SK-N-SH (cell line): ENCODE data around the gene CGN. TPM values are rescaled to one million over a fixed set of nuclear protein-coding genes. Genes with fewer than 3 reads are reported as not detected.

Experiments
- CTCF ChIA-PET: fragments of 300-600, 350-600 bp; formaldehyde crosslinking; extraction: SDS; loops from one replicate; lab custom pipeline; 2021; lab: Yijun Ruan, JAX
- POLR2A ChIA-PET: fragments of 350-600 bp; sonication (Branson Sonifier 250); formaldehyde crosslinking; extraction: SDS; loops from one replicate; lab custom pipeline; 2020; ENCODE audit warnings: antibody characterized with exemption, inconsistent platforms; lab: Yijun Ruan, JAX
- DNase-seq: peaks from one replicate; pipeline ENCODE4 v3.0.0; 2012
- H2AFZ ChIP-seq: fragments of 200-600 bp; sonication (generic); 2 replicates; pipeline ENCODE4 v1.8.1; 2016; ENCODE audit warnings: antibody characterized with exemption, mild to moderate bottlenecking, low read depth
- H3F3A ChIP-seq: fragments of 200-600 bp; sonication (generic); replicated peaks from 2 replicates; pipeline ENCODE3; 2016; ENCODE audit warnings: antibody characterized with exemption, mild to moderate bottlenecking; ENCODE audit not compliant: insufficient read depth
- H3K27ac ChIP-seq, 2 experiments: fragments of 200-500 bp in 1 of 2; fragments of 200-600 bp in 1 of 2; sonication (Bioruptor generic) in 1 of 2; sonication (generic), shearing (Covaris generic) in 1 of 2; 2 replicates each; pipeline versions ENCODE4 v1.5.1 to v1.6.1; 2014 to 2016; ENCODE audit warnings: low read depth in 2 of 2, inconsistent platforms in 1 of 2, low read length in 1 of 2, mild to moderate bottlenecking in 1 of 2, mixed read lengths in 1 of 2
- H3K27me3 ChIP-seq: fragments of 200-600 bp; sonication (generic), shearing (Covaris generic); 2 replicates; pipeline ENCODE4 v1.6.1; 2016; ENCODE audit warnings: mixed run types; ENCODE audit not compliant: insufficient read depth
- H3K36me3 ChIP-seq, 2 experiments: fragments of 200-500 bp in 1 of 2; fragments of 200-600 bp in 1 of 2; sonication (Bioruptor generic) in 1 of 2; sonication (generic) in 1 of 2; replicated peaks in 1 of 2; 2 replicates each; pipeline versions ENCODE3 to v1.5.1; 2014 to 2016; ENCODE audit warnings: low read length in 1 of 2, mild to moderate bottlenecking in 1 of 2; ENCODE audit not compliant: insufficient read depth in 2 of 2, control insufficient read depth in 1 of 2
- H3K4me1 ChIP-seq, 2 experiments: fragments of 200-500 bp in 1 of 2; fragments of 200-600 bp in 1 of 2; sonication (Bioruptor generic) in 1 of 2; sonication (generic), shearing (Covaris generic) in 1 of 2; 2 replicates each; pipeline versions ENCODE4 v1.5.1 to v1.6.1; 2014 to 2016; ENCODE audit warnings: low read depth in 1 of 2, low read length in 1 of 2, mixed run types in 1 of 2; ENCODE audit not compliant: insufficient read depth in 2 of 2, control insufficient read depth in 1 of 2
- H3K4me2 ChIP-seq: fragments of 200-600 bp; sonication (generic), shearing (Covaris generic); 2 replicates; pipeline ENCODE4 v1.6.1; 2017; ENCODE audit warnings: mixed run types
- H3K4me3 ChIP-seq, 2 experiments: fragments of 200-500 bp in 1 of 2; fragments of 200-600 bp in 1 of 2; sonication (Bioruptor generic) in 1 of 2; sonication (generic), shearing (Covaris generic) in 1 of 2; 2 replicates each; pipeline versions ENCODE4 v1.5.1 to v1.8.1; 2014 to 2016; ENCODE audit warnings: low read depth in 2 of 2, inconsistent platforms in 1 of 2, low read length in 1 of 2, mild to moderate bottlenecking in 1 of 2, mixed read lengths in 1 of 2, moderate library complexity in 1 of 2
- H3K79me2 ChIP-seq: fragments of 200-600 bp; sonication (generic); 2 replicates; pipeline ENCODE4 v1.8.1; 2017; ENCODE audit warnings: mild to moderate bottlenecking; ENCODE audit not compliant: insufficient read depth
- H3K9ac ChIP-seq: fragments of 200-600 bp; sonication (generic); 2 replicates; pipeline ENCODE4 v1.6.1; 2017; ENCODE audit warnings: mixed run types
- H3K9me2 ChIP-seq: fragments of 200-600 bp; sonication (generic); 2 replicates; pipeline ENCODE4 v1.6.1; 2017; ENCODE audit warnings: mixed run types
- H3K9me3 ChIP-seq: fragments of 200-600 bp; sonication (generic); 2 replicates; pipeline ENCODE4 v1.6.1; 2017; ENCODE audit warnings: mixed run types, mild to moderate bottlenecking, moderate library complexity
- H4K20me1 ChIP-seq: fragments of 200-600 bp; sonication (generic); 2 replicates; pipeline ENCODE4 v1.6.1; 2017; ENCODE audit warnings: mild to moderate bottlenecking, mixed run types; ENCODE audit not compliant: insufficient read depth
- CHD2 ChIP-seq: fragments of 150-350 bp; IDR thresholded peaks from 2 replicates; pipeline ENCODE4 v1.6.1; 2018; ENCODE audit warnings: low read length; ENCODE audit not compliant: partially characterized antibody
- ELF1 ChIP-seq: IDR thresholded peaks from 2 replicates; pipeline ENCODE4 v1.4.0; 2012
- GATA2 ChIP-seq: sonication (generic); formaldehyde crosslinking; IDR thresholded peaks from 2 replicates; pipeline ENCODE4 v1.5.0; 2020; ENCODE audit warnings: mild to moderate bottlenecking, missing genetic modification reagents
- NRF1 ChIP-seq: IDR thresholded peaks from 2 replicates; pipeline ENCODE4 v1.6.1; 2012; ENCODE audit warnings: low read depth, mild to moderate bottlenecking, low read length
- POLR2AphosphoS5 ChIP-seq: IDR thresholded peaks from 2 replicates; pipeline ENCODE4 v1.6.1; 2012; ENCODE audit warnings: low read depth, low read length
- REST ChIP-seq: IDR thresholded peaks from 2 replicates; pipeline ENCODE4 v1.6.1; 2012; ENCODE audit warnings: mild to moderate bottlenecking, low read depth, low read length, moderate library complexity
- RXRA ChIP-seq: IDR thresholded peaks from 2 replicates; pipeline ENCODE4 v1.4.0; 2012; ENCODE audit warnings: low read depth, mild to moderate bottlenecking, borderline replicate concordance
- TEAD4 ChIP-seq: IDR thresholded peaks from 2 replicates; pipeline ENCODE4 v1.4.0; 2012; ENCODE audit warnings: mild to moderate bottlenecking, borderline replicate concordance; ENCODE audit not compliant: insufficient read depth
- WGBS: methylation state at CpG from one replicate; pipeline ENCODE4 v1.1.6; 2017; ENCODE audit warnings: low lambda C conversion rate; 5-methylcytosine and 5-hydroxymethylcytosine counted together
- polyA plus RNA-seq, 3 experiments: library from polyadenylated mRNA; depleted of rRNA; stranded (reverse); fragments of >200 nt; gene quantifications; 2 replicates each; pipeline ENCODE4 v1.2.3, GENCODE V29; 2012
- TF ChIP-seq, protein P1 (sequence below): fragments of 200-600 bp; sonication (generic); IDR thresholded peaks from 2 replicates; pipeline ENCODE4 v1.6.1; 2017; ENCODE audit warnings: antibody characterized with exemption, mild to moderate bottlenecking, moderate library complexity

Gene CGN
- polyA plus RNA-seq, 1 of the 3 experiments (the other 2 are of a cell fraction), result 0.36 TPM

DNA sequence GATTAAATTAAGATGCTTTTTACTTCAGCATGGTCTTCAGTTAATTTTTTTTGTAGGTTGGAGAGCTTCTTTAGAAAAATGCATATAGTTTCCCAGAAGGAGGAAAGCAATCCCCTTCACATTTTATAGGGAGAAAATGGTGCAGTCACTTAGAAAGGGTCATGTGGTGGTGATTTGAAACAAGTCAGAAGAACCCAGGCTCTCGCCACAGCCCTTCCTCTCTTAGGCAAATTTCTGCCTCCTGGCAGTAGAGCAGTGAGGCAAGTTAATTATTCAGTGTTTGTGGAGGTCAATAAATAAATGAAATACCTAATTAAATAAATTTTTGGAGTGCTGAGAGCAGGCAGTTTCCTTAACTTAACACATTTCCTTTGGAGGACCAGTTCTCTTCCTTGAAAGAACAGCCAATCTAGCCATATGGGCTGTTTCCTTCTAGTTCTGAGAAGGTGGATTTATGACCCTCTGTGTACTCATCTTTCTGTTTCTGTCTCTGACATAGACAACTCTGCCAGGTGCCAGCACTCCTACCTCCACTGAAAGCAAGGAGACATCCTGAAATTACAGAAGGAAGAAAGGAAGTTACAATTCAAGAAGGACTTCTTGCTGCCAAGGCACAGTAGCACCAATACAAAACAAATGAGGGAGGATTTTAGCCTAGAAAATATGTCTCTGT is 32.9 kb upstream of the CGN start:
- Histone ChIP-seq H3F3A (peaks cover 3% of the 10 kb centered on the region), H3K27me3 (no peaks in the 10 kb centered on the region), H3K4me2 (no peak overlapping the region), H3K4me3 (no peak overlapping the region), H2AFZ (no peak overlapping the region), H3K79me2 (no peaks in the 10 kb centered on the region), H3K9me3 (no peaks in the 10 kb centered on the region), H3K9ac (no peak overlapping the region), H3K4me1 (no peaks in the 10 kb centered on the region; a peak in 1 of 4 replicates), H3K36me3 (no peaks in the 10 kb centered on the region), H3K9me2 (no peaks in the 10 kb centered on the region), H3K27ac (no peak overlapping the region), H4K20me1 (no peaks in the 10 kb centered on the region)
- ChIA-PET POLR2A (no interaction called here), CTCF (no interaction called here)
- WGBS, result 90% methylated on average over 1 of the region's 1 CpG
- no peak for TF ChIP-seq POLR2AphosphoS5
- TF ChIP-seq REST, result no peak
- no peak for TF ChIP-seq GATA2 (CRISPR knock-in tag)
- TF ChIP-seq ELF1, result no peak
- TF ChIP-seq RXRA, result no peak
- no peak for TF ChIP-seq CHD2
- TF ChIP-seq TEAD4, result no peak
- TF ChIP-seq, protein P1, sequence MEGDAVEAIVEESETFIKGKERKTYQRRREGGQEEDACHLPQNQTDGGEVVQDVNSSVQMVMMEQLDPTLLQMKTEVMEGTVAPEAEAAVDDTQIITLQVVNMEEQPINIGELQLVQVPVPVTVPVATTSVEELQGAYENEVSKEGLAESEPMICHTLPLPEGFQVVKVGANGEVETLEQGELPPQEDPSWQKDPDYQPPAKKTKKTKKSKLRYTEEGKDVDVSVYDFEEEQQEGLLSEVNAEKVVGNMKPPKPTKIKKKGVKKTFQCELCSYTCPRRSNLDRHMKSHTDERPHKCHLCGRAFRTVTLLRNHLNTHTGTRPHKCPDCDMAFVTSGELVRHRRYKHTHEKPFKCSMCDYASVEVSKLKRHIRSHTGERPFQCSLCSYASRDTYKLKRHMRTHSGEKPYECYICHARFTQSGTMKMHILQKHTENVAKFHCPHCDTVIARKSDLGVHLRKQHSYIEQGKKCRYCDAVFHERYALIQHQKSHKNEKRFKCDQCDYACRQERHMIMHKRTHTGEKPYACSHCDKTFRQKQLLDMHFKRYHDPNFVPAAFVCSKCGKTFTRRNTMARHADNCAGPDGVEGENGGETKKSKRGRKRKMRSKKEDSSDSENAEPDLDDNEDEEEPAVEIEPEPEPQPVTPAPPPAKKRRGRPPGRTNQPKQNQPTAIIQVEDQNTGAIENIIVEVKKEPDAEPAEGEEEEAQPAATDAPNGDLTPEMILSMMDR, result no peak
- no peak for DNase-seq

GRCh38 chr1:151478923-151479322 is 32.3 kb upstream of the CGN start:
- H3K27me3 ChIP-seq, result no peaks in the 10 kb centered on the region
- DNase-seq, result no peak
- H3F3A ChIP-seq, result peaks cover 3% of the 10 kb centered on the region
- H4K20me1 ChIP-seq, result no peaks in the 10 kb centered on the region
- no peaks in the 10 kb centered on the region for H3K4me1 ChIP-seq
- TF ChIP-seq NRF1 (no peak), GATA2 (CRISPR knock-in tag) (no peak)
- H3K9ac ChIP-seq, result no peak overlapping the region
- WGBS, result 78% methylated on average over 2 of the region's 2 CpGs
- ChIA-PET POLR2A (no interaction called here), CTCF (no interaction called here)
- H2AFZ ChIP-seq, result no peak overlapping the region
- no peaks in the 10 kb centered on the region for H3K79me2 ChIP-seq
- no peaks in the 10 kb centered on the region for H3K9me2 ChIP-seq
- H3K9me3 ChIP-seq, result no peaks in the 10 kb centered on the region
- H3K4me3 ChIP-seq, result no peak overlapping the region
- no peaks in the 10 kb centered on the region for H3K36me3 ChIP-seq
- no peak overlapping the region for H3K27ac ChIP-seq
- H3K4me2 ChIP-seq, result no peak overlapping the region
